HCT116 (cell line): ENCODE measurements around the gene DDX23.

Source experiments
- CEBPB ChIP-seq: IDR thresholded peaks from 2 replicates; pipeline ENCODE4 v1.6.1; 2012; ENCODE audit warnings: low read depth
- EZH2 ChIP-seq: fragments of 200-600 bp; sonication (generic); IDR thresholded peaks from 2 replicates; pipeline ENCODE4 v1.6.1; 2017; ENCODE audit warnings: antibody characterized with exemption, mixed run types
- EZH2phosphoT487 ChIP-seq: fragments of 200-600 bp; IDR thresholded peaks from 2 replicates; pipeline ENCODE4 v1.6.1; 2018; ENCODE audit warnings: antibody characterized with exemption, borderline replicate concordance
- JUND ChIP-seq: IDR thresholded peaks from 2 replicates; pipeline ENCODE4 v1.6.1; 2012
- SIN3A ChIP-seq: IDR thresholded peaks from 2 replicates; pipeline ENCODE4 v1.6.1; 2012; ENCODE audit warnings: low read depth
- ZNF274 ChIP-seq: fragments of 200-500 bp; sonication (Bioruptor generic); IDR thresholded peaks from 2 replicates; pipeline ENCODE4 v1.6.1; 2014; ENCODE audit warnings: mild to moderate bottlenecking, low read depth, low read length, inconsistent platforms
- TF ChIP-seq, protein P1 (sequence below), 3 experiments: fragments of 200-600 bp in 1 of 3; sonication (generic) in 1 of 3; IDR thresholded peaks in 2 of 3; conservative IDR thresholded peaks in 1 of 3; 2 replicates each; pipeline ENCODE4 v1.5.1; 2012 to 2017; ENCODE audit warnings: low read depth in 2 of 3, low read length in 2 of 3, antibody characterized with exemption in 1 of 3, borderline replicate concordance in 1 of 3, control low read depth in 1 of 3, mild to moderate bottlenecking in 1 of 3, mixed read lengths in 1 of 3, mixed run types in 1 of 3, moderate library complexity in 1 of 3; ENCODE audit not compliant: insufficient read depth in 1 of 3
- TF ChIP-seq, protein P2 (sequence below): IDR thresholded peaks from 2 replicates; pipeline ENCODE4 v1.6.1; 2012
- TF ChIP-seq, protein P3 (sequence below): IDR thresholded peaks from 2 replicates; pipeline ENCODE4 v1.6.1; 2012; ENCODE audit warnings: low read depth

DNA sequence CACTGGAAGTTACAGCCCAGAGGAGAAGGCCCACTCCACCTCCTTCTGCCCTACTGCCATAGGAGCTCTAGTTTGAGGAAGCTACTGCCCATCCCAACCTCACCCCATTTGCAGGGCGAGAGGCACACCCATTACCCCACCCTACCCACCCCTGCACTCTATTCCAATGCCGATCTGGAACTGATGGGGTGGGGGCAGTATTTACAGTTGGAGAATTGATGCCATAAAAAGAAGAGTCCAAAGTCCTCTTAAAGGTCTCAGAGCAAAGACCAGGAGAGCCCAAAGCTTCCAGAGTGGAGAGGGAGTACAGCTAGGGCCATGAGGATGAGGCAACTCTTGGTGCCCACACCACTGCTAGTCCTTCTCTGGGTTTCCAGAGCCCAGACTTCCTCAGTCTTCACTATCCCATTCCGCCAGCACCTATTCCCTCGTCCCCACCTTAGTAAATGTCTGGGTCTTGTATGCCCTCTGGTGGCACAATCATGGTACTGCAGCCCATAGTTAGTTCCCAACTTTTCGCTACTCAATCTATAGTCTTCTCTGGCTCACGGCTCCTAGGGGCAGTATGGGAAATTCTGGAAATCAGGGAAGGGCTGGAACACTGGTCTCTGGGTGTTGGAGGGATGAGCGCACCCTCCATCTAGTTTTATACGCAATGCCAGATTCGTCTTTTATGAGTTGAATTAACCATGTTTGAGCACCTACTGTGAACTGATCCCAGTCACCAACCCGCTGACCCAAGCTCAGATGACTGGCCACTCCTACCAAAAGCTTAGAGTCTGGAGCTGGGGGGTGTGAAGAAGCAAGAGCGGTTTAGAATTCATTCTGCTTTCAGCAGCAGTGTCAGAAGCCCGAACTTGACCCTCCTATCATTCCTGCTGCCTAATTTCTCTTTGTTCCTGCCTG lies 56.2 kb downstream of the DDX23 start:
- TF ChIP-seq, protein P1, sequence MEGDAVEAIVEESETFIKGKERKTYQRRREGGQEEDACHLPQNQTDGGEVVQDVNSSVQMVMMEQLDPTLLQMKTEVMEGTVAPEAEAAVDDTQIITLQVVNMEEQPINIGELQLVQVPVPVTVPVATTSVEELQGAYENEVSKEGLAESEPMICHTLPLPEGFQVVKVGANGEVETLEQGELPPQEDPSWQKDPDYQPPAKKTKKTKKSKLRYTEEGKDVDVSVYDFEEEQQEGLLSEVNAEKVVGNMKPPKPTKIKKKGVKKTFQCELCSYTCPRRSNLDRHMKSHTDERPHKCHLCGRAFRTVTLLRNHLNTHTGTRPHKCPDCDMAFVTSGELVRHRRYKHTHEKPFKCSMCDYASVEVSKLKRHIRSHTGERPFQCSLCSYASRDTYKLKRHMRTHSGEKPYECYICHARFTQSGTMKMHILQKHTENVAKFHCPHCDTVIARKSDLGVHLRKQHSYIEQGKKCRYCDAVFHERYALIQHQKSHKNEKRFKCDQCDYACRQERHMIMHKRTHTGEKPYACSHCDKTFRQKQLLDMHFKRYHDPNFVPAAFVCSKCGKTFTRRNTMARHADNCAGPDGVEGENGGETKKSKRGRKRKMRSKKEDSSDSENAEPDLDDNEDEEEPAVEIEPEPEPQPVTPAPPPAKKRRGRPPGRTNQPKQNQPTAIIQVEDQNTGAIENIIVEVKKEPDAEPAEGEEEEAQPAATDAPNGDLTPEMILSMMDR (IDR thresholded peaks at IDR 0.05 in 2 of 3, conservative IDR thresholded peaks at IDR 0.05 in 1 of 3; ENCODE audit: borderline replicate concordance in 1 of 3, insufficient read depth in 1 of 3, low read depth in 2 of 3, low read length in 2 of 3) = peak; percentile 92 to 96 (median 96)
- TF ChIP-seq, protein P2, sequence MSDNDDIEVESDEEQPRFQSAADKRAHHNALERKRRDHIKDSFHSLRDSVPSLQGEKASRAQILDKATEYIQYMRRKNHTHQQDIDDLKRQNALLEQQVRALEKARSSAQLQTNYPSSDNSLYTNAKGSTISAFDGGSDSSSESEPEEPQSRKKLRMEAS = no peak
- TF ChIP-seq EZH2 (no peak), ZNF274 (no peak), CEBPB (no peak), JUND (no peak), SIN3A (no peak), EZH2phosphoT487 (no peak)
- TF ChIP-seq, protein P3, sequence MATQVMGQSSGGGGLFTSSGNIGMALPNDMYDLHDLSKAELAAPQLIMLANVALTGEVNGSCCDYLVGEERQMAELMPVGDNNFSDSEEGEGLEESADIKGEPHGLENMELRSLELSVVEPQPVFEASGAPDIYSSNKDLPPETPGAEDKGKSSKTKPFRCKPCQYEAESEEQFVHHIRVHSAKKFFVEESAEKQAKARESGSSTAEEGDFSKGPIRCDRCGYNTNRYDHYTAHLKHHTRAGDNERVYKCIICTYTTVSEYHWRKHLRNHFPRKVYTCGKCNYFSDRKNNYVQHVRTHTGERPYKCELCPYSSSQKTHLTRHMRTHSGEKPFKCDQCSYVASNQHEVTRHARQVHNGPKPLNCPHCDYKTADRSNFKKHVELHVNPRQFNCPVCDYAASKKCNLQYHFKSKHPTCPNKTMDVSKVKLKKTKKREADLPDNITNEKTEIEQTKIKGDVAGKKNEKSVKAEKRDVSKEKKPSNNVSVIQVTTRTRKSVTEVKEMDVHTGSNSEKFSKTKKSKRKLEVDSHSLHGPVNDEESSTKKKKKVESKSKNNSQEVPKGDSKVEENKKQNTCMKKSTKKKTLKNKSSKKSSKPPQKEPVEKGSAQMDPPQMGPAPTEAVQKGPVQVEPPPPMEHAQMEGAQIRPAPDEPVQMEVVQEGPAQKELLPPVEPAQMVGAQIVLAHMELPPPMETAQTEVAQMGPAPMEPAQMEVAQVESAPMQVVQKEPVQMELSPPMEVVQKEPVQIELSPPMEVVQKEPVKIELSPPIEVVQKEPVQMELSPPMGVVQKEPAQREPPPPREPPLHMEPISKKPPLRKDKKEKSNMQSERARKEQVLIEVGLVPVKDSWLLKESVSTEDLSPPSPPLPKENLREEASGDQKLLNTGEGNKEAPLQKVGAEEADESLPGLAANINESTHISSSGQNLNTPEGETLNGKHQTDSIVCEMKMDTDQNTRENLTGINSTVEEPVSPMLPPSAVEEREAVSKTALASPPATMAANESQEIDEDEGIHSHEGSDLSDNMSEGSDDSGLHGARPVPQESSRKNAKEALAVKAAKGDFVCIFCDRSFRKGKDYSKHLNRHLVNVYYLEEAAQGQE = no peak
